HG02973 (cell line): ENCODE data around the gene PTK6.

ENCODE experiments used
- ATAC-seq: cut with Tn5 transposase; IDR thresholded peaks from one replicate; pipeline ENCODE4 v1.9.1; 2021; ENCODE audit warnings: moderate library complexity; ENCODE audit not compliant: unreplicated experiment

PTK6 gene

GRCh38 chr20:63496596-63497120, 40.5 kb downstream of the PTK6 start:
- ATAC-seq = no peak

- ATAC-seq = no peak
Observed at GRCh38 chr20:63495741-63496595, 41.2 kb downstream of the PTK6 start.

GRCh38 chr20:63495167-63495720, 41.9 kb downstream of the PTK6 start:
- no peak for ATAC-seq

GRCh38 chr20:63494420-63495166, 42.6 kb downstream of the PTK6 start:
- no peak for ATAC-seq

- no peak for ATAC-seq
Observed at GRCh38 chr20:63494084-63494419, 43.1 kb downstream of the PTK6 start.

GRCh38 chr20:63493563-63494020, 43.6 kb downstream of the PTK6 start:
- ATAC-seq = no peak

GRCh38 chr20:63492982-63493381, 44.2 kb downstream of the PTK6 start:
- ATAC-seq = no peak

- ATAC-seq = no peak
Observed at GRCh38 chr20:63492518-63492917, 44.7 kb downstream of the PTK6 start.

- ATAC-seq = no peak
Observed at GRCh38 chr20:63491635-63492230, 45.4 kb downstream of the PTK6 start.

GRCh38 chr20:63491078-63491477, 46.1 kb downstream of the PTK6 start:
- no peak for ATAC-seq

- ATAC-seq = no peak
Observed at GRCh38 chr20:63490416-63490815, 46.8 kb downstream of the PTK6 start.

- ATAC-seq = no peak
Observed at GRCh38 chr20:63488315-63489251, 48.6 kb downstream of the PTK6 start.

GRCh38 chr20:63487781-63488241, 49.4 kb downstream of the PTK6 start:
- ATAC-seq = no peak

GRCh38 chr20:63487116-63487764, 49.9 kb downstream of the PTK6 start:
- no peak for ATAC-seq

- no peak for ATAC-seq
Observed at GRCh38 chr20:63486300-63486855, 50.8 kb downstream of the PTK6 start.

- no peak for ATAC-seq
Observed at GRCh38 chr20:63484651-63485403, 52.3 kb downstream of the PTK6 start.

GRCh38 chr20:63484236-63484635, 52.9 kb downstream of the PTK6 start:
- no peak for ATAC-seq

GRCh38 chr20:63483834-63484233, 53.3 kb downstream of the PTK6 start:
- no peak for ATAC-seq
